Stimulated activated CD4-positive, alpha-beta T cell treated with anti-CD3 and anti-CD28 coated beads, Interleukin-15, amount 100 ng/mL, for 24 hours (primary cell): Measurements from ENCODE around the gene ADAM12.

Experiments used
- DNase-seq: peaks from one replicate; pipeline ENCODE4 v3.0.0-alpha.2; 2020

Gene ADAM12

GRCh38 chr10:126387931-126388911 is at the start of gene ADAM12:
Gene ADAM12, minus strand, starts transcription at chr10:126388477. Its CDS starts 332 bp downstream, at chr10:126388145.
- peak; percentile 27 for DNase-seq

GRCh38 chr10:126437635-126438406 is 49.5 kb upstream of the ADAM12 start:
- no peak for DNase-seq

GRCh38 chr10:126434235-126434634 is 46.0 kb upstream of the ADAM12 start:
- DNase-seq = no peak

- DNase-seq = no peak
These were observed 45.1 kb upstream of the ADAM12 start for GRCh38 chr10:126433351-126433750.

- DNase-seq = no peak
These were observed 44.2 kb upstream of the ADAM12 start for GRCh38 chr10:126432507-126432906.

GRCh38 chr10:126431816-126432215 is 43.5 kb upstream of the ADAM12 start:
- DNase-seq = no peak

- no peak for DNase-seq
These were observed 42.2 kb upstream of the ADAM12 start for GRCh38 chr10:126430512-126430911.

- no peak for DNase-seq
These were observed 41.0 kb upstream of the ADAM12 start for GRCh38 chr10:126429275-126429674.

GRCh38 chr10:126425489-126426065 is 37.3 kb upstream of the ADAM12 start:
- no peak for DNase-seq

- no peak for DNase-seq
These were observed 36.8 kb upstream of the ADAM12 start for GRCh38 chr10:126425032-126425431.

GRCh38 chr10:126423732-126424491 is 35.6 kb upstream of the ADAM12 start:
- DNase-seq = no peak

GRCh38 chr10:126422567-126422966 is 34.3 kb upstream of the ADAM12 start:
- no peak for DNase-seq

GRCh38 chr10:126421756-126422256 is 33.5 kb upstream of the ADAM12 start:
- DNase-seq = no peak

GRCh38 chr10:126420567-126421300 is 32.5 kb upstream of the ADAM12 start:
- no peak for DNase-seq

- no peak for DNase-seq
These were observed 29.0 kb upstream of the ADAM12 start for GRCh38 chr10:126417220-126417825.

- no peak for DNase-seq
These were observed 21.5 kb upstream of the ADAM12 start for GRCh38 chr10:126409821-126410220.

- DNase-seq = no peak
These were observed 20.8 kb upstream of the ADAM12 start for GRCh38 chr10:126408953-126409641.

- DNase-seq = no peak
These were observed 19.6 kb upstream of the ADAM12 start for GRCh38 chr10:126407831-126408230.

GRCh38 chr10:126405239-126405775 is 17.0 kb upstream of the ADAM12 start:
- DNase-seq = no peak
